ENCODE data around the gene LCE1A.

Gene LCE1A

DNA sequence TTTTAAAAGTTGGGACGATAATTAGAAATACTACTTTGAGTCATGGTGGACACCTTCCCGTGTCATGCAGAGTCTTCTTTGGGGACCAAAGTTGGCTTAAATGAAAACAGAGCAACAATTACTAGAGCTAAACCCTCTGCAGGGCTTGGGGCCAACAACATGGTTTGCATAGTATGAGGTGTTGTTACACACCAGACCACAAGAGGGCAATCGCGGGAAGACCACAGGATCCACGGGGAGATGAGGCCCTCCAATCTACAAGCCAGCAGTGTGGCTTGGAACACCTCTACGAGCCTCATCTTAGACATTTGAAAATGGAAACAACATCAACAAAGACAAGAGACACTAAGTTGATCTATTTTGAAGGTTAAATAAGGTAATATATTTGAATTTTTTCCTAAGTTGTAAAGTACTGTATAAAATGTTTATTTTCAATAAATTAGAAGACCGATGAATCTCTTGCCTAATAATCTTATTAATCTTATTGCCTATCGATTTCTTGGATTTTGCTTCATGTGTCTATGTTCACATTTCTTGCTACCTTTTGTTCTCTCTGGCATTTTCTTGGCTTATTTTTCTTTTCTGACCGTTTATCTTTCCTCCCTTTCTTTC, 42.6 kb downstream of the LCE1A start:
- H3K4me3 ChIP-seq (ENCODE audit: low read depth, low read length), result no peak overlapping the region
- H3K36me3 ChIP-seq (ENCODE audit: control insufficient read depth, insufficient read depth, low read length), result no peaks in the 10 kb centered on the region
- H3K27me3 ChIP-seq (ENCODE audit: control insufficient read depth, insufficient read depth, low read length), result no peaks in the 10 kb centered on the region
- peaks cover 32% of the 10 kb centered on the region for H3K9me3 ChIP-seq (ENCODE audit: control insufficient read depth, insufficient read depth, low read length)
- H3K4me1 ChIP-seq (ENCODE audit: control insufficient read depth, insufficient read depth, low read length), result no peaks in the 10 kb centered on the region
- H3K27ac ChIP-seq (ENCODE audit: low read depth, low read length), result no peak overlapping the region
- no peak overlapping the region for H3K9ac ChIP-seq (ENCODE audit: low read depth, low read length)

GRCh38 chr1:152870831-152871730, 43.8 kb downstream of the LCE1A start:
- Histone ChIP-seq H3K4me3 (ENCODE audit: low read depth, low read length) (no peak overlapping the region), H3K36me3 (ENCODE audit: control insufficient read depth, insufficient read depth, low read length) (no peaks in the 10 kb centered on the region), H3K27ac (ENCODE audit: low read depth, low read length) (no peak overlapping the region), H3K4me1 (ENCODE audit: control insufficient read depth, insufficient read depth, low read length) (no peaks in the 10 kb centered on the region), H3K9ac (ENCODE audit: low read depth, low read length) (no peak overlapping the region), H3K9me3 (ENCODE audit: control insufficient read depth, insufficient read depth, low read length) (peaks cover 20% of the 10 kb centered on the region), H3K27me3 (ENCODE audit: control insufficient read depth, insufficient read depth, low read length) (no peaks in the 10 kb centered on the region)

DNA sequence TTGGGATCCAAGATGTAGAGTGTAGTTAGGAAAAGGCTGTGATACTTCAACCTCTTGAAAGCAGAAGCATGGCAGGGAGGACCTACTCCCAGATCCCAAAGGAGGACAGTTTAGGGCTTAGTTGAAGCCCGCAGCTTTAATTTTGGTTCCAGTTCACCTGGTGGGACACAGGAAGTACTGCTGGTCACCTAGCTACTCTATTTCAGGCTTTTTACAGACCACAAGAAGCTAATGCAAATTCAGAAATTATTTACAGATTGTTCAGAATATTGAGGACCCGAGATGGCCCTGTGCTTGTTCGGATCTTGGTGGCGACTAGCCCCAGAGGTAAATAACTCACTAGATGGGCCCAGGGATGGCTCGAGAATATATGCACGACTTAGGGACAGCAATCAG, 44.5 kb downstream of the LCE1A start:
- no peak overlapping the region for H3K9ac ChIP-seq (ENCODE audit: low read depth, low read length)
- no peak overlapping the region for H3K27ac ChIP-seq (ENCODE audit: low read depth, low read length)
- peaks cover 19% of the 10 kb centered on the region for H3K9me3 ChIP-seq (ENCODE audit: control insufficient read depth, insufficient read depth, low read length)
- H3K27me3 ChIP-seq (ENCODE audit: control insufficient read depth, insufficient read depth, low read length), result no peaks in the 10 kb centered on the region
- H3K4me3 ChIP-seq (ENCODE audit: low read depth, low read length), result no peak overlapping the region
- no peaks in the 10 kb centered on the region for H3K36me3 ChIP-seq (ENCODE audit: control insufficient read depth, insufficient read depth, low read length)
- H3K4me1 ChIP-seq (ENCODE audit: control insufficient read depth, insufficient read depth, low read length), result no peaks in the 10 kb centered on the region

DNA sequence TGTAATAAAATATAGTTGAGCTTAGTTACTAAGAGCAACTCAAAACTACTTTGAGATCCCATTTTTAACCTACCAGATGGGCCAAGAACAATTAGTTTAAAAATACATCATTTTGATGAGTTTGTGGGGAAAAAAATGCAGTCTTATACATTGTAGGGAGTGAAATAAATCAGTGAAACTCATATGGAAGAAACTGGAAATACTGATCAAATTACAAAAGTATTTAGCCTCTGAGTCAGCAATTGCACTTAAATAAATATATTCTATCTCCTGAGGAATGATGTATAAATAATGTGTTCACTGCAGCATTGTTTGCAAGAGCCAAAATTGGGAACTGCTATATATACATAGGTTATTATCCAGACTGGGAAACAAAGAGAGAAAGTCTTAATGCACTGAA, 46.2 kb downstream of the LCE1A start:
- H3K27me3 ChIP-seq (ENCODE audit: control insufficient read depth, insufficient read depth, low read length), result no peaks in the 10 kb centered on the region
- no peak overlapping the region for H3K27ac ChIP-seq (ENCODE audit: low read depth, low read length)
- H3K9me3 ChIP-seq (ENCODE audit: control insufficient read depth, insufficient read depth, low read length), result peaks cover 14% of the 10 kb centered on the region; the same call in 1 of the 2 replicates
- H3K4me1 ChIP-seq (ENCODE audit: control insufficient read depth, insufficient read depth, low read length), result no peaks in the 10 kb centered on the region
- no peak overlapping the region for H3K4me3 ChIP-seq (ENCODE audit: low read depth, low read length)
- H3K9ac ChIP-seq (ENCODE audit: low read depth, low read length), result no peak overlapping the region
- no peaks in the 10 kb centered on the region for H3K36me3 ChIP-seq (ENCODE audit: control insufficient read depth, insufficient read depth, low read length)

DNA sequence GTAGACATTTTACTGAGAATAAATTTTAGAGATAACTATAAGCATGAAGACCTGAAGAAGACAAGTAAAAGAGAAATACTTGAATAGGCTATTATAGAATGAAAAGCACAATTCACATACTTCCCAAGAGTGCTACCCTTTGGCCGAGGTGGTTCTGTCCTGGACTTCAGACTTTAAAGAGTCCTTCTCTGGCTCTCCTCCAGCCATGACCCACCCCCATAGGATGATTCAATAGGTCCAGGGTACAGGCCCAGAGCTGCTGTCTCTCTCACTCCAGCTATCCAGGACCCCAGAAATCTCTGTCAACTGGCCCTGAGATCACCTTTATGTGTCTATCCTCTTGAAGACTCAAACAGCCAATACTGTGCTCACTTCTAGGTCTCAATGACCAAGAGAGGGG, 49.6 kb downstream of the LCE1A start:
- Histone ChIP-seq H3K27me3 (ENCODE audit: control insufficient read depth, insufficient read depth, low read length) (no peaks in the 10 kb centered on the region), H3K36me3 (ENCODE audit: control insufficient read depth, insufficient read depth, low read length) (no peaks in the 10 kb centered on the region), H3K27ac (ENCODE audit: low read depth, low read length) (no peak overlapping the region), H3K4me1 (ENCODE audit: control insufficient read depth, insufficient read depth, low read length) (no peaks in the 10 kb centered on the region), H3K4me3 (ENCODE audit: low read depth, low read length) (no peak overlapping the region), H3K9me3 (ENCODE audit: control insufficient read depth, insufficient read depth, low read length) (peaks cover 31% of the 10 kb centered on the region), H3K9ac (ENCODE audit: low read depth, low read length) (no peak overlapping the region)

Data from HUES48 (cell line).